Choroid plexus epithelial cell (primary cell): ENCODE results near the gene GOLGA6L10.
A peak's percentile ranks its signal among the peaks of the same experiment; 100 is the strongest.
"Not testable (repeated sequence)": the region's sequence is repeated elsewhere in the genome, so short reads cannot be mapped to it uniquely, and the experiment has no call there.

ENCODE experiments used
- DNase-seq: peaks from one replicate; pipeline ENCODE4 v3.0.0-alpha.2; 2010; ENCODE audit warnings: low read depth
- H3K4me3 ChIP-seq: 2 replicates; pipeline ENCODE4 v1.5.1; 2011; ENCODE audit warnings: low read depth, mild to moderate bottlenecking, control low read depth, low read length, moderate library complexity
- TF ChIP-seq, protein P1 (sequence below): conservative IDR thresholded peaks from 2 replicates; pipeline ENCODE4 v1.5.1; 2011; ENCODE audit warnings: low read depth, mild to moderate bottlenecking, control low read depth, inconsistent platforms, low read length, moderate library complexity

The GOLGA6L10 gene

DNA sequence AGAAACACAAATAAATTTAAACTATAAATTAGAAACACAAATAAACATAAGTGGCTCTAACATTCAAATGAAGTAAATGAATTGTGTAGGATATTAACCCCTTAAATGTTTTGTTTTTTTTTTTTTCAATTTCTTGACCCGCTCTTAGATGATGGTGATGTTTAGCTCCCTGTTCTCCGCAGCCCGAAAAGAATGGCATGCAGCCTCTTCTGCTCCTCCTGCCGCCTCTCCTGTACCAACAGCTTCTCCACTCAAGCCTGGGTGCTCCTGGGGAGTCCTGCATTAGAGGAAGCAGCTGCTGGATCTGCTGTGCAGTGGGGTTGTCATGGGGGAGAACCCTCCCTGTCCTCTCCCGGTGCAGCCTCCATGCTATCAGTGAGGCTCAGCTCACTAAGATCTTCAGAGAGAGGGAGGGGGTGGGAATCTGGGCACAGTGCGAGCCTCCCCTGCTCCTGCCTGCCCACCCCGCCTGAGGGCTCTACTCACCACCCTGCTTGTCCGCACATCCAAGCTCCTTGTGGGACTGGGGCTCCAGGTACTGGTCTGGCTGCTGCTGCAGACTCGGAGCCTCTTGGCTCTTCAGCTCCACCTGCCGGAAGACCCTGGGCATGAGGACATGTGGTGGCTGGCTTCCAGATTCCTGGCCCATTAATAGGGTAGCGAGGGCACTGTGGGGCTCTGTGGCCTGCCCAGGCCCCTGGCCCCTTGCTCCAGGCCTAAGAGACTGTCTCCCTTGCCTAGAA, 6.5 kb downstream of the GOLGA6L10 start:
- not testable (repeated sequence) for H3K4me3 ChIP-seq, DNase-seq
- TF ChIP-seq, protein P1, sequence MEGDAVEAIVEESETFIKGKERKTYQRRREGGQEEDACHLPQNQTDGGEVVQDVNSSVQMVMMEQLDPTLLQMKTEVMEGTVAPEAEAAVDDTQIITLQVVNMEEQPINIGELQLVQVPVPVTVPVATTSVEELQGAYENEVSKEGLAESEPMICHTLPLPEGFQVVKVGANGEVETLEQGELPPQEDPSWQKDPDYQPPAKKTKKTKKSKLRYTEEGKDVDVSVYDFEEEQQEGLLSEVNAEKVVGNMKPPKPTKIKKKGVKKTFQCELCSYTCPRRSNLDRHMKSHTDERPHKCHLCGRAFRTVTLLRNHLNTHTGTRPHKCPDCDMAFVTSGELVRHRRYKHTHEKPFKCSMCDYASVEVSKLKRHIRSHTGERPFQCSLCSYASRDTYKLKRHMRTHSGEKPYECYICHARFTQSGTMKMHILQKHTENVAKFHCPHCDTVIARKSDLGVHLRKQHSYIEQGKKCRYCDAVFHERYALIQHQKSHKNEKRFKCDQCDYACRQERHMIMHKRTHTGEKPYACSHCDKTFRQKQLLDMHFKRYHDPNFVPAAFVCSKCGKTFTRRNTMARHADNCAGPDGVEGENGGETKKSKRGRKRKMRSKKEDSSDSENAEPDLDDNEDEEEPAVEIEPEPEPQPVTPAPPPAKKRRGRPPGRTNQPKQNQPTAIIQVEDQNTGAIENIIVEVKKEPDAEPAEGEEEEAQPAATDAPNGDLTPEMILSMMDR = peak; percentile 20

DNA sequence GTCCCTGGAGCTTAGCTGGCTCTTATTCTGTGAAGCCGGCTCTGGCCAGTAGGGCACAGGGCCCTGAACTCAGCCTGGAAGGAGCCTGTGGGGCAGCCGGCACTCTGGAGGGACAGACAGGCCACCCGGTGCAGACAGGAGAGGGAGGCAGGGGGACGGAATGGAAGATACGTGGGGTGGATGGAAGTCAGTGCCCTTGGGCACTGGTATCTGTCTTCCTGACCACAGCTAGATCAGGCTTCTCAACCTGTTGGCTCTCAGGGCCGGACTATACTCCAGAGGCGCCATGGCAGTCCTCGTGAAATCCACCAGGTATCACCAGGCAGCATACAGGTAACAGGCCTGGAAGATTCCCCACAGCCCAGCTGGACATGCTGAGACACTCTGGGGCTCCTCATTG, 10.7 kb downstream of the GOLGA6L10 start:
- not testable (repeated sequence) for DNase-seq, H3K4me3 ChIP-seq

DNA sequence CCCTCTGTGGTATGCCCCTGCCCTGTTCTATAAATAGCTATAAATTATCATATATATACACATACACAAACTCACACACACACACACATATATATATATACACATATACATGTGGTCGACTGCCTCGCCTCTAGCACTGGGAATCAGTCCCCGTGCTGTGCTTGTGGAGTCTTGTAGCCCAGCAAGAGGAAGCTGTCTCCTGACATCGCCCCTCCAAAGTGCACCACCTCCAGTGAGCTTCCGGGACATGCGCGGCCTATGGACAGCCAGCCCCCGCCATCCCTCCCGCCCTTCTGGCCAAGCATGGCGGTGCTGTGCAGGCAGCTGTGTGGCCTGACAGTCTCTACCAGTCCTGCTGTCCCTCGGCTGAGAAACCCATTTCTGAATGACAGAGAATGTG, 11.2 kb downstream of the GOLGA6L10 start:
- not testable (repeated sequence) for DNase-seq, H3K4me3 ChIP-seq

DNA sequence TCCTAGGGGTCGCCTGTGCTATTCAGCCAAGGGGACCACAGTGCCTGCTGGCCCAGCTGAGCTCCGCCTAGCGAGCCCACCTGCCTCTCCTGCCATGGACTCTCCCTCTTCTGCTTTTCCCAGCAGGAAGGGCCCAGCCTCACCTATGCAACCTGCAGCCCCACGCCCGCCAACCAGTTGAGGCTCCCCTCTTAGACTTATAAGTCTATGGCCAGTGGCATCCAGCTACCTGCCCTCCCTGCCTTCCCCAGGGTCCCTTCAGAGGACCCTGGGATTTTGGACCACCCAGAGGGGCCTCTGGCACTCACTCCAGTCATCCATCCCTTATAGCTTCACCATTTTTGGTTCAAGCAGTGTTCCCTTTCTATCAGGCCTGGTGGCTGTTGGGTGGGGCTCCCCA, 12.2 kb downstream of the GOLGA6L10 start:
- not testable (repeated sequence) for H3K4me3 ChIP-seq, DNase-seq

DNA sequence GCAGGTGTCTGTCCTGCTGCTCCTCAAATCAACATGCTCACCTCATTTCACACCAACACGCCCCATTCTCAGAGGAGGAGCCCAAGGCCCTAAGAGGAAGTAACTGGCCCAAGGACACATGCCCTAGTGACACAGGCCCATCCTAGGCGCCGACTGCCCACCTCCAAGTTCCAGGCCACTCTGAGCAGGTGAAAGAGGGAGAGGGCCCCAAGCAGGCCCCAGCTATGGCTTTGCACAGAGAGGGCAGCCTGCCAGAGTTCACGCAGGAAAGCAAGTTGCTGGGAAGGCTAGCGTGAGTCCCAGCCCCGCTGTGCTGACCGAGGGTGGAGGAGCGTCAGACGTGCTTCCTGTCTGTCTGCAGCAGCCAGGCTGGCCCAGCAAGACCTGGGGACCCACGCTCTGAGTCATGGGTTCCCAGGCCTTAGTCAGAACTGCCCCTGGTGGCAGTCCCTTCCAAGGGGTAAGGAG, 13.1 kb downstream of the GOLGA6L10 start:
- not testable (repeated sequence) for H3K4me3 ChIP-seq
- DNase-seq = peak; percentile 44

DNA sequence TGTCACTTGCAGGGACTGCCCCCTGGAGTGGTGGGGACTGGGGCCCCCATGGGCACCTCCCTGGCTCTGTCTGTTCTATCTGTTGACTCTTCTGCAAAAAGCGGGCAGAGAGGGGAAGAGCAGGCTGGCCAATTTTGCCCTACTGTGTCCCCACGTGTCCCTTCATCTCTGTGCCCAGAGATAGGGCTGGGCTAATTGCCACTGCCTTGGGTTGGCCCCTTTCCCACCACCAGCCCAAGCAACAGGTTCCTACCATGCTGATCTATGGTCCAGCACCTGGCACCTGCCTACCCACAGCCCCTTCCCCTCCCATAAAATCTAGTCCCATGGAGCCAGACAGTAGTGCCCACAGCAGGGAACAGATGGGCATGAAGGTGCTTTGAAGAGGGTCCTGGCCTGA, 14.3 kb downstream of the GOLGA6L10 start:
- DNase-seq, H3K4me3 ChIP-seq: not testable (repeated sequence)

DNA sequence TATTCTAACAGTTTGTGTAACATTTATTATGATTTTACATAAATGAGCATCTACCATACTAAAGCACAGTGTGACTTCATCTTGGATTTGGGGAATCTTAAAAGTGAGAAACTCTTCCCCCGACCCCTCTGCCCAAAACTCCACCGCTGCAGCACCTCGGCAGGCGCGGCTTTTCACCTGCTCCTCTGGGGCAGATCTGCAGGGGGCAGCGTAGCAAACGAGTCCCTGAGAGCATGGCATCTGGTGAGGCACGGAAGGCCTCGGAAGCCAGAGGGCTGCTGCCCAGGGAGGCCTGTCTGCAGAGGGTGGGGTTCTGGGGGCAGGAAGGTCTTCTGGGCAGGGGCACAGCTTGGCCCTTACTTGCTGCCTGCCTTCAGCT, 14.7 kb downstream of the GOLGA6L10 start:
- H3K4me3 ChIP-seq, DNase-seq: not testable (repeated sequence)

DNA sequence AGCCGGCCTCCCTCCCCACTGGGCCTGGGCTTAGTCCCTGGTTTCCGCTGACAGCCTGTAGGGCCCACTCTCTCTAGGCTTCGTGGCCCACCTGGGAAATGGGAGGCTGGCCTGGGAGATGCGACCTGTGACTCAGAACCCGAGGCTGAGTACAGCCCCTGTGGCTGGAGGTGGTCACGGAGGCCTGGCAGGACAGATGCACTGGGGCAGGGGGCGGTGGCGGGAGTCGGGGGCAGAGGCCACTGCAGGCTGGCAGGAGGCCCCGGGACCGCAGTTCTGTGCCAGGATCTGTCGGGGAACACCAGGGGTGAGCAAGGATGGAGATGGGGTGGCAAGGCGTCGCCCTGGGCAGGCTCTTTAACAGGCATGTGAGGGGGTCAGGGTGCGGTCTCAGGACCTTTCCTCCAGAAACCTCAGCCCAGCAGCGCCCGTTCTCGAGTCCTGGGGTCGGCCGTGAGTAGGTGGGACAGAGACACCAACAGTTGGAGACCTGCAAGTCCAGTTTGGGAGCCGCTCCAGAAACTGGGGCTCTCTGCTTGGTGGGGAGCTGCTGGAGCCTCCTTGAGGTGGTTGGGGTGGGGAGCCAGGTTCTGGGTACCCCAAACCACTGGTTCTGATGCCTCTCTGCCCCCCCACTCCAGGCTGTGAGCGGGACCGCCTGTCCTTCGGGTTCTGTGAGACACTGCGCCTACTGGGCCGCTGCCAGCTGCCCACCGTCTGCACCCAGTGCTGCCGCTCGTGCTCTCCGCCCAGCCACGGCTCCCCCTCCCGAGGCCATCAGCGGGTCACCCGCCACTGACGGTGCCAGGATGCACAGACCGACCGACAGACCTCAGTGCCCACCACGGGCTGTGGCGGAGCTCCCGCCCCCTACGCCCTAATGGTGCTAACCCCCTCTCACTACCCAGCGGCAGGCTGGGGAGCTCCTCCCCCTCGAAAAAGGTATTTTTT, 15.4 kb downstream of the GOLGA6L10 start:
- not testable (repeated sequence) for DNase-seq, H3K4me3 ChIP-seq

DNA sequence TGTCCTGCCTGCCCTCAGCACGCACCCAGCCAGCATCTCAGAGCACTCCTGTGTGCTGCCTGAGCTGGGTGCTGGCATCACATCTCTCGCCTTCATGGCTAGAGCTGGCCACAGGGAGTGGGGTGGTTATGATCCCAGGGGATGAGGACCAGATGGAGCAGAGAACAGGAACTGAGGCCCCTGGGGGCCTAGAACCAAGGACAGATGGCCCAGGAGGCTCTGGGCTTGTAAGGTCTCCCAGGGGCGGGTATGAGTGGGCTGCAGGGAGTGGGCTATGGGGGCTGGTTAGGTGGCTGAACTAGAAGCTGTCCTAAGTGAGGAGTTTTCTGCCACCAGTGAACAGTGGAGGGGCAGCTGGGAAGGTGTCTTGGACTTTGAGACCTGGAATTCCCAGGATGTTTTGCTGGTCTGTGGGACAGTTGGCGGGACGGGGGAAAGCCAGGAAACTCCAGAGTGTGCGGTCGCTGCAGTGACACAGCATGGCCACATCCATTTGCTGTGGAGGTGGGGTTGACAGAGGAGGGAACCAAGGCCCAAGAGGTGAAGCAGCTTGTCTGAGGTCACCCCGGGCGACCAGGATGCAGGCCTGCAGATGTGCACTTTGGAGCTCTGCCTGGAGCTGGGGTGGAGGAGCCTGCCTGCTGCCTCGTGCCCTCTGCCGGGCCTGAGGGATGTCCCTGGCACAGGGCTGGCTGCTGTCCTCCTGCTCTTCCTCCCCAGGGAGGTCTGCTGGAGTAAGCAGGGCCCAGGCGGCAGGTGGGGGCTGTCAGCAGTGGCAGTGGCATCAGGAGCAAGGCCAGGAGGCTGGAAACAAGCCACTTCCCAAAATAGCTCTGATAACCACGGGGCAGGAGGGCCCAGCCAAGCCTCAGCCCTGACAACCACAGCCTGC, 16.3 kb downstream of the GOLGA6L10 start:
- not testable (repeated sequence) for DNase-seq, H3K4me3 ChIP-seq

DNA sequence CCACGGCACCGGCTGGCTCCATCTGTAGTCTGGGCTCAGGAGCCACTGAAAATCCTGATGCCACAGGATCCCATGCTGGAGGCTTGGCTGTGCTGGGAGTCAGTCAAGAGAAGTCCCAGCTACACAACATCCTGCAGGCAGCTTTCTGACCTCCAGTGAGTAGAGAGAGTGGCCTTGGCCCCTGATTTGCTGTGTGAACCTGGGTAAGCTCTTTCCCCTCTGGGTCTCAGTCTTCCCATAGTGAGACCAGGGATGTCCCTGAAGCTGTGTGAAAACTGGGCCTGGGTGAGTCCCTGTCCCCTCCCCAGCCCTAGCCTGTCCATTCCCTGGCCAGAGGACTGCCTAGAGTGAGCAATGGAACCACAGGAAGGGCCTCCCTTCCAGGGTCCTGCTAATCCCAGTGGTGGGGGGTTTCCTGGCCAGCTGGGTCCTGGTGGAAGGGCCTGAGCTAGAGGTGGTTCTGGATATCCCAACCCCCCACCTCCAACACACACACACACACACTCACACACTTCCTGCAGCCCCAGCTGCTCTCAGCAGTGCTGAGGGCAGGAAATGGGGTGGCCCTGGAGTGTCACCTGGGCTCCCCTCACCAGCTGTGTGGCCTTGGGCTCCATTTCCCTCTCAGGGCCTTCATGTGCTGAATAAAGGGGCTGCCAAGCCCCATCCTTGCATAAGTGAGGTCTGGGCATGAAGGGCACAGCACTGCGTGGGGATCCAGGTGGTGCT, 17.5 kb downstream of the GOLGA6L10 start:
- DNase-seq, H3K4me3 ChIP-seq: not testable (repeated sequence)

DNA sequence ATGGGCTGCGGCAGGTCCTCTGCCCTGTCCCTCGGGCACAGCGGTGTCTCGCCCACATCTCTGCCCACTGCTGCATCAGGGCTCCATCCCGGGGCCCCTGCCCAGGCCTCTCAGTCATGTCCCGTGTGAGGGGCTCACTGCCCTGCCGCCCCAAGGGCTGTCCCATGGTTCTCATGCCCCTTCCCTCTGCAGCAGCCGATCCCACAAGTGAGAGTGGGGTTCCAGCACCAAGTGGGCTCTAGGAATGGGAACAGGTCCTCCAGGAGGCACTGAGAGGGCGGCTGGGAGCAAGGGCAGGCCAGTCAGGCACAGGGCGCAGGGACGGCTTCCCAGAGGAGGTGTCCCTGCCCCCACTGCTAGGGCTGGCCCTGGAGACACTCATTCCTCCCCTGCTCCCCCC, 18.4 kb downstream of the GOLGA6L10 start:
- H3K4me3 ChIP-seq, DNase-seq: not testable (repeated sequence)

DNA sequence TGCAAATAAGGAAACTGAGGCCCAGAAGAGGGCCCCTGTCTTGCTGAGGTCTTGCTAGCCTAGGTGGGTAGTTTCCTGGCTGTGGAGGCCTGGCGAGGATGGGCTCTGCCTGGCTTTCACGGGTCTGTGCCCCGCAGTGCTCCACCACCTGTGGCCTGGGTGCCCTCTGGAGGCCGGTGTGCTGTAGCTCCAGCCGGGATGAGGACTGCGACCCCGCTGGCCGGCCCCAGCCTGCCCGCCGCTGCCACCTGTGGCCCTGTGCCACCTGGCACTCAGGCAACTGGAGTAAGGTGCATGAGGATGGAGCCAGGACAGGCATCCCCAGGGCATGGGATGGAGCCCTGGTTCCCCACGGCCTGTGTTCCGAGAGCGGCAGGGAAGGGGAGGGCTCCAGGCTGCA, 20.2 kb downstream of the GOLGA6L10 start:
- H3K4me3 ChIP-seq, DNase-seq: not testable (repeated sequence)

DNA sequence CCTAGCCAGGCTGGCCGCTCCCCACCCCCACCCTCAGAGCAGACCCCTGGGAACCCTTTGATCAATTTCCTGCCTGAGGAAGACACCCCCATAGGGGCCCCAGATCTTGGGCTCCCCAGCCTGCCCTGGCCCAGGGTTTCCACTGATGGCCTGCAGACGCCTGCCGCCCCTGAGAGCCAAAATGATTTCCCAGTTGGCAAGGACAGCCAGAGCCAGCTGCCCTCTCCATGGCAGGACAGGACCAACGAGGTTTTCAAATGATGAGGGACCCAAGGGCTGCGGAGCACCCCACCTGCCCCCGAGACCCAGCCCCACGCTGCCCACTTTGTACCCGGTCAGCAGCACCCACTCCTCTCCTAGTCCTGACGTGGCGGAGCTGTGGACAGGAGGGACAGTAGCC, 21.9 kb downstream of the GOLGA6L10 start:
- not testable (repeated sequence) for H3K4me3 ChIP-seq, DNase-seq

DNA sequence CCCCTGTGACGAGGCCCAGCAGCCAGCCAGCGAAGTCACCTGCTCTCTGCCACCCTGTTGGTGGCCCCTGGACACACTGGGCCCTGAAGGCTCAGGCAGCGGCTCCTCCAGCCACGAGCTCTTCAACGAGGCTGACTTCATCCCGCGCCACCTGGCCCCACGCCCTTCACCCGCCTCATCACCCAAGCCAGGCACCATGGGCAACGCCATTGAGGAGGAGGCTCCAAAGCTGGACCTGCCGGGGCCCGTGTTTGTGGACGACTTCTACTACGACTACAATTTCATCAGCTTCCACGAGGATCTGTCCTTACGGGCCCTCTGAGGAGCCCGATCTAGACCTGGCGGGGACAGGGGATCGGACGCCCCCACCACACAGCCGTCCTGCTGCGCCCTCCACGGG, 22.4 kb downstream of the GOLGA6L10 start:
- not testable (repeated sequence) for DNase-seq, H3K4me3 ChIP-seq

DNA sequence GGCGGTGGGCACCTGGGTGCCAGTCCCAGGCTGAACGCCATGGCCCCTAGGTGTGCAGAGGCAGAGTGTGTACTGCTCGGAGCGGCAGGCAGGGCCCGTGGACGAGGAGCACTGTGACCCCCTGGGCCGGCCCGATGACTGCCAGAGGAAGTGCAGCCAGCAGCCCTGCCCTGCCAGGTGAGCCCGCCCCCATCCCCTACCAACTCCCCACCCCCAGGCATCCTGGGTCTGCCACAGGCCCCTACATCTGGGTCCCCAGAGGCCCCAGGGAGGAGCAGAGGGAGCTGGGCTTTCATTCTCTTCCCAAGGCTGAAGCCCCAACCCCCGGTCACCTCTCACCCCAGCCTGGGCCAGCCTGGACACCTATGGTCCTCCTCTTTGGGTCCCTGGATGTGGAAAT, 23.6 kb downstream of the GOLGA6L10 start:
- not testable (repeated sequence) for H3K4me3 ChIP-seq, DNase-seq

DNA sequence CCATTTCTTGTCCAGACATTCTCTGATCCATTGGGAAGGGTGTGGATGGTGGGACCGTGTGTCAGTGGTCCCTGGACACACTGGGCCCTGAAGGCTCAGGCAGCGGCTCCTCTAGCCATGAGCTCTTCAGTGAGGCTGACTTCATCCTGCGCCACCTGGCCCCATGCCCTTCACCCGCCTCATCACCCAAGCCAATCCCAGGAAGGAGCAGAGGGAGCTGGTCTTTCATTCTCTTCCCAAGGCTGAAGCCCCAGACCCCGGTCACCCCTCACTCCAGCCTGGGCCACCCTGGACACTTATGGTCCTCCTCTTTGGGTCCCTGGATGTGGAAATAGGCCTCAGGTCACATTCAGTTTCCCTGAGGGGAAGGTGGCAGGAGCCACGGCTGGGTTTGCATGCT, 24.4 kb downstream of the GOLGA6L10 start:
- DNase-seq, H3K4me3 ChIP-seq: not testable (repeated sequence)

DNA sequence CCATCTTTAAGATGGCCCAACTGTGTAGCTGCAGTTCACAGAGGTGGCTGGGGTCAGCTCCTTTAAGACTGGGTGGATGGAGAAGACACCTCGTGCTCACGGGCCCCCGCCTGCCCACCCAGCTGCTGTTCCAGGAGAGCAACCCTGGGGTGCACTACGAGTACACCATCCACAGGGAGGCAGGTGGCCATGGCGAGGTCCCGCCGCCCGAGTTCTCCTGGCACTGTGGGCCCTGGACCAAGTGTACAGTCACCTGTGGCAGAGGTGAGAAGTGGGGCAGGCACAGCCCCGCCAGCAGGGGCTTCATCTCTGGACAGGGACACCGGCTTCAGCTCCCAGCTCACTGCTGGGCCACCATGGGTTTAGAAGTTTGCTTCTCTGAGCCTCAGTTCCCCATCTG, 26.8 kb downstream of the GOLGA6L10 start:
- H3K4me3 ChIP-seq, DNase-seq: not testable (repeated sequence)
